GM12878 (cell line): ENCODE measurements around the gene KHDRBS2. TPM values are rescaled to one million over a fixed set of nuclear protein-coding genes. Genes with fewer than 3 reads are reported as not detected.

Experiments
- ATAC-seq: fragments of 200-7000 bp; cut with Tn5 transposase; 3 replicates; pipeline ENCODE4 v1.9.1; 2020; ENCODE audit warnings: mild to moderate bottlenecking, moderate library complexity
- BruUV-seq: library from RNA; stranded (reverse); fragments of 400-500 nt; replicated peaks from 2 replicates; lab custom pipeline; 2021; lab: Mats Ljungman, UMichigan
- CTCF ChIA-PET: fragments of 300-600 bp; sonication (Branson Sonifier 250); formaldehyde crosslinking; extraction: SDS; loops from one replicate; lab custom pipeline; 2021; ENCODE audit warnings: inconsistent platforms; lab: Yijun Ruan, JAX
- POLR2A ChIA-PET: fragments of 350-600 bp; formaldehyde crosslinking; extraction: SDS; loops from one replicate; lab custom pipeline; 2021; ENCODE audit warnings: inconsistent platforms; lab: Charles Lee
- RAD21 ChIA-PET: fragments of 300-600 bp; sonication (Branson Sonifier 250); formaldehyde crosslinking; loops from one replicate; lab custom pipeline; 2023; ENCODE audit warnings: antibody characterized with exemption; ENCODE audit not compliant: unreplicated experiment; lab: Charles Lee
- SMC1A ChIA-PET: fragments of 300-600 bp; sonication (Branson Sonifier 250); formaldehyde crosslinking; loops from one replicate; lab custom pipeline; 2023; ENCODE audit not compliant: unreplicated experiment, uncharacterized antibody; lab: Charles Lee
- DNase-seq: peaks from one replicate; pipeline ENCODE4 v3.0.0-alpha.2; 2011; ENCODE audit warnings: low read depth, low spot score
- FAIRE-seq: peaks from 3 replicates; lab custom pipeline; 2011; peaks lifted over from hg19 to GRCh38; lab: Jason Lieb, UNC
- H2AFZ ChIP-seq: 2 replicates; pipeline ENCODE4 v1.6.0; 2011; ENCODE audit warnings: low read depth, low read length, control low read depth; ENCODE audit not compliant: control insufficient read depth
- H3K27ac ChIP-seq: 2 replicates; pipeline ENCODE4 v1.5.1; 2011; ENCODE audit warnings: control low read depth; ENCODE audit not compliant: control insufficient read depth, insufficient read depth
- H3K27me3 ChIP-seq, 2 experiments: replicated peaks in 1 of 2; 2 replicates each; pipeline versions ENCODE4 v1.6.0 to v1.6.1; 2011; ENCODE audit warnings: low read length in 1 of 2; ENCODE audit not compliant: control insufficient read depth in 2 of 2, insufficient read depth in 2 of 2
- H3K36me3 ChIP-seq, 2 experiments: 2 replicates each; pipeline ENCODE4 v1.5.1; 2011; ENCODE audit warnings: low read length in 1 of 2; ENCODE audit not compliant: control insufficient read depth in 2 of 2, insufficient read depth in 2 of 2
- H3K4me1 ChIP-seq: 2 replicates; pipeline ENCODE4 v1.6.1; 2011; ENCODE audit warnings: mild to moderate bottlenecking, low read length, moderate library complexity, mixed read lengths; ENCODE audit not compliant: control insufficient read depth, insufficient read depth
- H3K4me2 ChIP-seq: 2 replicates; pipeline ENCODE4 v1.6.0; 2011; ENCODE audit warnings: control low read depth; ENCODE audit not compliant: control insufficient read depth, insufficient read depth
- H3K4me3 ChIP-seq: fragments of 200-600 bp; sonication (generic); 2 replicates; pipeline ENCODE4 v1.5.1; 2016
- H3K79me2 ChIP-seq: 2 replicates; pipeline ENCODE4 v1.6.0; 2011; ENCODE audit warnings: low read length; ENCODE audit not compliant: control insufficient read depth, insufficient read depth
- H3K9ac ChIP-seq: 2 replicates; pipeline ENCODE4 v1.8.0; 2011; ENCODE audit warnings: low read length, control low read depth, mixed read lengths; ENCODE audit not compliant: control insufficient read depth, insufficient read depth
- H3K9me3 ChIP-seq: replicated peaks from 3 replicates; pipeline ENCODE4 v1.5.1; 2011; ENCODE audit warnings: mild to moderate bottlenecking, low read length; ENCODE audit not compliant: control insufficient read depth, insufficient read depth
- H4K20me1 ChIP-seq: 2 replicates; pipeline ENCODE4 v1.6.0; 2011; ENCODE audit not compliant: control insufficient read depth, insufficient read depth
- BRCA1 ChIP-seq: IDR thresholded peaks from 2 replicates; pipeline ENCODE4 v1.6.1; 2011; ENCODE audit warnings: low read depth, low read length, improper control_type of control experiment
- CBX3 ChIP-seq: fragments of 200-600 bp; sonication (generic); IDR thresholded peaks from 2 replicates; pipeline ENCODE4 v1.6.1; 2016; ENCODE audit warnings: low read depth, borderline replicate concordance
- CREB1 ChIP-seq: IDR thresholded peaks from 2 replicates; pipeline ENCODE4 v1.6.1; 2012; ENCODE audit warnings: low read depth, mild to moderate bottlenecking, inconsistent platforms
- EED ChIP-seq: sonication (generic); IDR thresholded peaks from 2 replicates; pipeline ENCODE4 v1.6.1; 2016; ENCODE audit warnings: antibody characterized with exemption, low read depth
- GABPA ChIP-seq: IDR thresholded peaks from 2 replicates; pipeline ENCODE4 v1.6.1; 2014; ENCODE audit warnings: antibody characterized with exemption, low read depth, mild to moderate bottlenecking, inconsistent platforms
- GATAD2B ChIP-seq: fragments of 450-650 bp; conservative IDR thresholded peaks from 2 replicates; pipeline ENCODE4 v1.6.1; 2017; ENCODE audit warnings: low read depth, mild to moderate bottlenecking, moderate library complexity
- HCFC1 ChIP-seq: fragments of 150-350 bp; IDR thresholded peaks from 2 replicates; pipeline ENCODE4 v1.6.1; 2014; ENCODE audit warnings: low read length
- HDAC6 ChIP-seq: fragments of 200-600 bp; sonication (generic); IDR thresholded peaks from one replicate; pipeline ENCODE4 v1.8.0; 2017; ENCODE audit warnings: antibody characterized with exemption; ENCODE audit not compliant: unreplicated experiment
- KAT2A ChIP-seq: conservative IDR thresholded peaks from 2 replicates; pipeline ENCODE4 v1.6.1; 2011; ENCODE audit warnings: low read depth, low read length; ENCODE audit not compliant: control insufficient read depth
- MYB ChIP-seq: fragments of 150-350 bp; IDR thresholded peaks from 2 replicates; pipeline ENCODE4 v1.6.1; 2014; ENCODE audit warnings: mild to moderate bottlenecking, low read depth, low read length, borderline replicate concordance
- NR2F1 ChIP-seq: fragments of 450-650 bp; conservative IDR thresholded peaks from 2 replicates; pipeline ENCODE4 v1.6.1; 2017; ENCODE audit warnings: mild to moderate bottlenecking
- PAX5 ChIP-seq: IDR thresholded peaks from 2 replicates; pipeline ENCODE4 v1.6.1; 2011; ENCODE audit warnings: low read depth, low read length, borderline replicate concordance
- POLR2A ChIP-seq: IDR thresholded peaks from 2 replicates; pipeline ENCODE4 v1.6.1; 2011; ENCODE audit warnings: low read depth, mild to moderate bottlenecking, low read length
- RBBP5 ChIP-seq: fragments of 200-600 bp; sonication (generic); conservative IDR thresholded peaks from 2 replicates; pipeline ENCODE4 v1.6.1; 2016
- RCOR1 ChIP-seq: conservative IDR thresholded peaks from 2 replicates; pipeline ENCODE4 v1.6.1; 2012; ENCODE audit warnings: low read depth, low read length, improper control_type of control experiment
- SMAD1 ChIP-seq: fragments of 450-650 bp; IDR thresholded peaks from 2 replicates; pipeline ENCODE4 v1.6.1; 2018; ENCODE audit warnings: mild to moderate bottlenecking, low read depth; ENCODE audit not compliant: partially characterized antibody
- SP1 ChIP-seq: IDR thresholded peaks from one replicate; pipeline ENCODE4 v1.6.1; 2011; ENCODE audit warnings: low read depth, low read length
- WRNIP1 ChIP-seq: IDR thresholded peaks from 2 replicates; pipeline ENCODE4 v1.6.1; 2011; ENCODE audit warnings: low read depth, low read length, improper control_type of control experiment, borderline replicate concordance
- ZNF622 ChIP-seq: fragments of 450-650 bp; IDR thresholded peaks from 2 replicates; pipeline ENCODE4 v1.6.1; 2017; ENCODE audit warnings: mild to moderate bottlenecking, inconsistent platforms
- WGBS: methylation state at CpG from one replicate; pipeline ENCODE4 v1.1.6; 2016; ENCODE audit warnings: low lambda C conversion rate; ENCODE audit not compliant: insufficient replicate concordance, insufficient coverage; ENCODE audit errors: missing lambda C conversion rate; 5-methylcytosine and 5-hydroxymethylcytosine counted together
- in situ Hi-C: fragments of 300-500 bp; cut with MboI; formaldehyde crosslinking; loops from 9 replicates; pipeline ENCODE4 v1.14.3; 2018; ENCODE audit warnings: mixed read lengths
- intact Hi-C: fragments of 100-400 bp; cut with micrococcal nuclease; formaldehyde crosslinking; loops from one replicate; pipeline ENCODE4 v1.14.2; 2022; ENCODE audit not compliant: unreplicated experiment
- polyA plus RNA-seq, 11 experiments: library from polyadenylated mRNA; depleted of rRNA in 4 of 11; unstranded in 6 of 11; stranded (reverse) in 5 of 11; fragments of >200 nt; fragmentation: Nextera tagmentation in 4 of 11; fragmentation: Illumina TruSeq in 1 of 11; extraction: Ambion mirVana in 4 of 11; extraction: Trizol in 1 of 11; gene quantifications; 1 replicate in 1 of 11; 2 replicates in 10 of 11; pipeline versions ENCODE4 v1.2.1 to v1.2.3, GENCODE V29; 2011 to 2016; ENCODE audit warnings: inconsistent platforms in 2 of 11, missing spikeins in 2 of 11, low read depth in 1 of 11
- total RNA-seq, 4 experiments: library from RNA; depleted of rRNA in 3 of 4; stranded (reverse); fragments of >200 nt in 3 of 4; fragmentation: Illumina TruSeq in 1 of 4; extraction: Trizol in 1 of 4; gene quantifications; 2 replicates each; pipeline versions ENCODE4 v1.2.1 to v1.2.3, GENCODE V29; 2013 to 2021
- TF ChIP-seq, protein P1 (sequence below): fragments of 450-650 bp; formaldehyde crosslinking; IDR thresholded peaks from 2 replicates; pipeline ENCODE4 v1.4.0; 2020; ENCODE audit warnings: mild to moderate bottlenecking, moderate library complexity

The KHDRBS2 gene
- total and polyA plus RNA-seq, 10 of the 15 experiments (the other 5 are each of a cell fraction or from before 2014, with no cell fraction given) = 0.11 to 0.56 TPM; not detected in 8

DNA sequence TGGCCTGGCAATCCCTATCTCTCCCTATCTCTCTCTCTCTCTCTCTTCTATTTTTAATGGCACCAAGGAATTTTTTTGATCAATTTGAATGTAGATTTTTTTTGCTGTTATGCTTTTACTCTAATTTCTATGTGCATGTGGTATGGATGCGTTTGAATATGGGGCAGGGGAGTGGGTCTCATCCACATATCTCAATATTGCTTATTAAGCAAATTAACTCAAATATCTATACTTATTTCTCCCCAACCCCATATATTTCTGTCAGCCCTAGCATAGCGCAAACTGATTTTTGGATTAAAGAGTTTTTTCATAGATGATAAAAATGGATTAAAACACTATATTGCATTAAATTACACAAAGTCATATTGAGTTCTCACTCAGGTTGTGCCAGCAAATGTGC is 210.2 kb downstream of the KHDRBS2 start (continued):
- TF ChIP-seq RCOR1 (no peak), MYB (no peak), CREB1 (no peak), CBX3 (no peak), ZNF622 (no peak), PAX5 (no peak)

DNA sequence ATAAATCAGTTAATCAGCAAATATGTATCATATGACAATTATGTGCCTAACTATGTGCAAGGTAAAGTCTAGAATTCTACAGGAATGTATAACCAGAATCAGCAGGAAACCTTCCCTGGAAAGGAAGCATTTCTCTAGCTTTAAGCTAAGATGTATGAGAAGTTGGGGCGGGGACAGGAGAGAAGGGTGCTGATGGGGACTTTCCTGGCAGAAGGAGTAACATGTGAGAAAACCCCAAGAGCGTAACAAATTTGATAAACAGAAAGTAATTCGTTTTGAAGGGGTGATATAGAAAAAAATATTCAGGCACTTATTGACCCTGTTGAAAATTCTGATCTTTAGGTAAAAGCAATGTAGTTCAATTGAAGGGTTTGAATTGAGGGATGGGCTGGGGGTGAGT is 226.1 kb downstream of the KHDRBS2 start:
- Histone ChIP-seq H3K36me3 (no peaks in the 10 kb centered on the region), H3K27me3 (no peaks in the 10 kb centered on the region), H3K79me2 (no peaks in the 10 kb centered on the region), H3K9me3 (no peaks in the 10 kb centered on the region)
- intact Hi-C loops = no loop called here
- SMC1A ChIA-PET = no interaction called here
- DNase-seq = no peak
- TF ChIP-seq WRNIP1 (no peak), HCFC1 (no peak), EED (no peak), KAT2A (no peak), NR2F1 (no peak), SP1 (no peak), BRCA1 (no peak), HDAC6 (no peak), ZNF622 (no peak), GATAD2B (no peak), POLR2A (no peak), SMAD1 (no peak), MYB (no peak), RBBP5 (no peak), GABPA (no peak)
- TF ChIP-seq, protein P1, sequence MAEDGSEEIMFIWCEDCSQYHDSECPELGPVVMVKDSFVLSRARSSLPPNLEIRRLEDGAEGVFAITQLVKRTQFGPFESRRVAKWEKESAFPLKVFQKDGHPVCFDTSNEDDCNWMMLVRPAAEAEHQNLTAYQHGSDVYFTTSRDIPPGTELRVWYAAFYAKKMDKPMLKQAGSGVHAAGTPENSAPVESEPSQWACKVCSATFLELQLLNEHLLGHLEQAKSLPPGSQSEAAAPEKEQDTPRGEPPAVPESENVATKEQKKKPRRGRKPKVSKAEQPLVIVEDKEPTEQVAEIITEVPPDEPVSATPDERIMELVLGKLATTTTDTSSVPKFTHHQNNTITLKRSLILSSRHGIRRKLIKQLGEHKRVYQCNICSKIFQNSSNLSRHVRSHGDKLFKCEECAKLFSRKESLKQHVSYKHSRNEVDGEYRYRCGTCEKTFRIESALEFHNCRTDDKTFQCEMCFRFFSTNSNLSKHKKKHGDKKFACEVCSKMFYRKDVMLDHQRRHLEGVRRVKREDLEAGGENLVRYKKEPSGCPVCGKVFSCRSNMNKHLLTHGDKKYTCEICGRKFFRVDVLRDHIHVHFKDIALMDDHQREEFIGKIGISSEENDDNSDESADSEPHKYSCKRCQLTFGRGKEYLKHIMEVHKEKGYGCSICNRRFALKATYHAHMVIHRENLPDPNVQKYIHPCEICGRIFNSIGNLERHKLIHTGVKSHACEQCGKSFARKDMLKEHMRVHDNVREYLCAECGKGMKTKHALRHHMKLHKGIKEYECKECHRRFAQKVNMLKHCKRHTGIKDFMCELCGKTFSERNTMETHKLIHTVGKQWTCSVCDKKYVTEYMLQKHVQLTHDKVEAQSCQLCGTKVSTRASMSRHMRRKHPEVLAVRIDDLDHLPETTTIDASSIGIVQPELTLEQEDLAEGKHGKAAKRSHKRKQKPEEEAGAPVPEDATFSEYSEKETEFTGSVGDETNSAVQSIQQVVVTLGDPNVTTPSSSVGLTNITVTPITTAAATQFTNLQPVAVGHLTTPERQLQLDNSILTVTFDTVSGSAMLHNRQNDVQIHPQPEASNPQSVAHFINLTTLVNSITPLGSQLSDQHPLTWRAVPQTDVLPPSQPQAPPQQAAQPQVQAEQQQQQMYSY (CRISPR knock-in tag) = no peak
- TF ChIP-seq, all 136 proteins: peak for 0
- no peak overlapping the region for H3K9ac ChIP-seq
- in situ Hi-C loops = no loop called here
- H3K4me1 ChIP-seq = no peaks in the 10 kb centered on the region
- no peak overlapping the region for H3K4me3 ChIP-seq
- ATAC-seq = no peak
- ChIA-PET CTCF (no interaction called here), POLR2A (no interaction called here), RAD21 (no interaction called here)
- 28% methylated on average over 3 of the region's 3 CpGs for WGBS
- no peaks in the 10 kb centered on the region for H4K20me1 ChIP-seq
- no peak overlapping the region for H3K4me2 ChIP-seq
- no TSS peak for BruUV-seq
- FAIRE-seq = no peak
- no peak overlapping the region for H3K27ac ChIP-seq
- no peak overlapping the region for H2AFZ ChIP-seq
